Stimulated activated CD8-positive, alpha-beta memory T cell treated with anti-CD3 and anti-CD28 coated beads, Interleukin-12 subunit alpha, Interleukin-12 subunit beta, amount 100 ng/mL, for 4 hours (primary cell): ENCODE data around the gene SP9.

Experiments
- DNase-seq: peaks from one replicate; pipeline ENCODE4 v3.0.0-alpha.2; 2020; ENCODE audit warnings: low read depth

SP9 gene

GRCh38 chr2:174333372-174334277, 1.1 kb upstream of the SP9 start:
- DNase-seq: no peak

- no peak for DNase-seq
These were observed 457 bp upstream of the SP9 start for GRCh38 chr2:174334278-174334715.

- no peak for DNase-seq
These were observed 667 bp downstream of the SP9 start for GRCh38 chr2:174335254-174335987.

- DNase-seq: no peak
These were observed 1.3 kb downstream of the SP9 start for GRCh38 chr2:174335988-174336500.

- DNase-seq: no peak
These were observed 2.0 kb downstream of the SP9 start for GRCh38 chr2:174336501-174337336.

GRCh38 chr2:174337337-174338146, 2.8 kb downstream of the SP9 start:
- DNase-seq: no peak

- DNase-seq: no peak
These were observed 3.4 kb downstream of the SP9 start for GRCh38 chr2:174338147-174338605.

- no peak for DNase-seq
These were observed 4.2 kb downstream of the SP9 start for GRCh38 chr2:174338671-174339560.

- no peak for DNase-seq
These were observed 5.0 kb downstream of the SP9 start for GRCh38 chr2:174339561-174340399.

- no peak for DNase-seq
These were observed 5.9 kb downstream of the SP9 start for GRCh38 chr2:174340400-174341292.

- peak; percentile 74 for DNase-seq
These were observed 6.7 kb downstream of the SP9 start for GRCh38 chr2:174341293-174341994.

GRCh38 chr2:174341995-174342685, 7.4 kb downstream of the SP9 start:
- DNase-seq: no peak

GRCh38 chr2:174342686-174343342, 8.1 kb downstream of the SP9 start:
- DNase-seq: no peak

GRCh38 chr2:174343343-174343622, 8.5 kb downstream of the SP9 start:
- DNase-seq: no peak

- DNase-seq: no peak
These were observed 9.1 kb downstream of the SP9 start for GRCh38 chr2:174343623-174344455.
